A673 (cell line): ENCODE data around the gene TMEM178B.

ENCODE experiments used
- CTCF ChIP-seq: fragments of 300-800, 200-600 bp; sonication (generic); conservative IDR thresholded peaks from 2 replicates; pipeline ENCODE4 v1.5.1; 2017; ENCODE audit warnings: low read depth, mild to moderate bottlenecking, antibody characterized with exemption, low read length, moderate library complexity, mixed read lengths
- EZH2 ChIP-seq: fragments of 200-600 bp; sonication (generic); IDR thresholded peaks from 2 replicates; pipeline ENCODE4 v1.6.1; 2017; ENCODE audit warnings: borderline replicate concordance, low read depth, mild to moderate bottlenecking, mixed read lengths, antibody characterized with exemption, low read length; ENCODE audit not compliant: poor library complexity, severe bottlenecking

DNA sequence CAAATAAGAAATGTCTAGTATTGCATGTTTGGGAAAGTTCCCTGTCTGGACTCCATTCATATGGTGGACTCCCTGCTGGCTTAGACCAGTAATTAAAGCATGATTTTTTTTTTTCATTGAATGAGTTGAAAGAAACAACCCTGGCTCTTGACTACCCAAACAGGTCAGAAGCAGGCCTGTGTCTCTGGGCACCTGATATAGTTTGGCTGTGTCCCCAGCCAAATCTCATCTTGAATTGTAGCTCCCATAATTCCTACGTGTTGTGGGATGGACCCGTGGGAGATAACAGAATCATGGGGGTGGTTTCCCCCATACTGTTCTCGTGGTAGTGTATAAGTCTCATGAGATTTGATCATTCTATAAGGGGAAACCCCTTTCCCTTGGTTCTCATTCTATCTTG is 206.2 kb downstream of the TMEM178B start:
- TF ChIP-seq CTCF, result no peak
- TF ChIP-seq EZH2, result no peak
